Thyroid gland (tissue), 4 donors: ENCODE data around the gene B4GALT4.

Experiments
- POLR2A ChIP-seq, 2 donors: fragments of 450-650 bp; IDR thresholded peaks; one replicate each; pipeline ENCODE4 v1.6.1; 2017; ENCODE audit warnings: antibody characterized with exemption in 2 of 2, mild to moderate bottlenecking in 2 of 2, moderate library complexity in 1 of 2
- TF ChIP-seq, protein P1 (sequence below), 6 experiments: fragments of 200-600 bp in 3 of 6; fragments of 450-650 bp in 3 of 6; sonication (generic) in 3 of 6; IDR thresholded peaks; one replicate each; pipeline ENCODE4 v1.5.1; 2016 to 2019; ENCODE audit warnings: antibody characterized with exemption in 6 of 6, mild to moderate bottlenecking in 2 of 6, inconsistent platforms in 1 of 6, moderate library complexity in 1 of 6

DNA sequence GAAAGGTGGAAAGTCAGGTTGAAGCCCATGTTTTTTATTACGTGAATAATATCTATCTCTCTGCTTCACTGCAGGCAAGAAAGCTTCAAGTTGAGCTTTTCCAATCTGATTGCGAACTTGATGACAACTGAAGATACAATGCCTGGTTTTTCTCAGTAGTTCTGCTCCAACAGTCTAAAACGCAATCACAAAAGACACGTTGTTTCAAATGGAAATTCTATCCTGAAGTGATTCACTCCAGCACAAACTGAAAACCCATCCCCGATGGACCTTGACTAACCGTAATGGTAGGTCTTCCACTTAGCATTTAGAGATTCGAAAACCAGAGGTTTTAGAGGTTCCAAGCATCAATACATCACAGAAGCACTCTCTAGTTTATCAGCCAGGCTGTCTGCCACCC, 10.6 kb downstream of the B4GALT4 start:
- TF ChIP-seq, protein P1, sequence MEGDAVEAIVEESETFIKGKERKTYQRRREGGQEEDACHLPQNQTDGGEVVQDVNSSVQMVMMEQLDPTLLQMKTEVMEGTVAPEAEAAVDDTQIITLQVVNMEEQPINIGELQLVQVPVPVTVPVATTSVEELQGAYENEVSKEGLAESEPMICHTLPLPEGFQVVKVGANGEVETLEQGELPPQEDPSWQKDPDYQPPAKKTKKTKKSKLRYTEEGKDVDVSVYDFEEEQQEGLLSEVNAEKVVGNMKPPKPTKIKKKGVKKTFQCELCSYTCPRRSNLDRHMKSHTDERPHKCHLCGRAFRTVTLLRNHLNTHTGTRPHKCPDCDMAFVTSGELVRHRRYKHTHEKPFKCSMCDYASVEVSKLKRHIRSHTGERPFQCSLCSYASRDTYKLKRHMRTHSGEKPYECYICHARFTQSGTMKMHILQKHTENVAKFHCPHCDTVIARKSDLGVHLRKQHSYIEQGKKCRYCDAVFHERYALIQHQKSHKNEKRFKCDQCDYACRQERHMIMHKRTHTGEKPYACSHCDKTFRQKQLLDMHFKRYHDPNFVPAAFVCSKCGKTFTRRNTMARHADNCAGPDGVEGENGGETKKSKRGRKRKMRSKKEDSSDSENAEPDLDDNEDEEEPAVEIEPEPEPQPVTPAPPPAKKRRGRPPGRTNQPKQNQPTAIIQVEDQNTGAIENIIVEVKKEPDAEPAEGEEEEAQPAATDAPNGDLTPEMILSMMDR (IDR thresholded peaks at IDR 0.05) = no peak
- no peak for TF ChIP-seq POLR2A (IDR thresholded peaks at IDR 0.05)
